Measurements from ENCODE around the gene UGT1A8.
"Not testable (repeated sequence)": the region's sequence is repeated elsewhere in the genome, so short reads cannot be mapped to it uniquely, and the experiment has no call there.

Gene UGT1A8

DNA sequence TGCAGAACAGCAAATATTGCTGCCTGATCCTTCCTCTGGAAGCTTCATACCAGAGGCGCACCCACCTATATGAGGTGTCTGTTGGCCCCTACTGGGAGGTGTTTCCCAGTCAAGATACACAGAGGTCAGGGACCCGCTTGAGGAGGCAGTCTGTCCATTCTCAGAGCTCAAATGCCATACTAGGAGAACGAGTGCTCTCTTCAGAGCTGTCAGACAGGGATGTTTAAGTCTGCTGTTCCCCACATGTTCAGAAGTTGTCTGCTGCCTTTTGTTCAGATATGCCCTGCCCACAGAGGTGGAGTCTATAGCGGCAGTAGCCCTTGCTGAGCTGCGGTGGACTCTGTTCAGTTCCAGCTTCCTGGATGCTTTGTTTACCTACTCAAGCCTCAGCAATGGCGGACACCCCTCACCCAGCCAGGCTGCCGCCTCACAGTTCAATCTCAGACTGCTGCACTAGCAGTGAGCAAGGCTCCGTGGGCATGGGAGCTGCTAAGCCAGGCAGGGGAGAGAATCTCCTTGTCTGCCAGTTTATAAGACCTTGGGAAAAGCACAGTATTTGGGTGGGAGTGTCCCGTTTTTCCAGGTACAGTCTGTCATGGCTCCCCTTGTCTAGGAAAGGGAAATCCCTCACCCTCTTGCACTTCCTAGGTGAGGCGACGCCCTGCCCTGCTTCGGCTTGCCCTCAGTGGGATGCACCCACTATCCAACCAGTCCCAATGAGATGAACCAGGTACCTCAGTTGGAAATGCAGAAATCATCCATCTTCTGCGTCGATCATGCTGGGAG is 119.6 kb downstream of the UGT1A8 start:
- DNase-seq, result not testable (repeated sequence)

DNA sequence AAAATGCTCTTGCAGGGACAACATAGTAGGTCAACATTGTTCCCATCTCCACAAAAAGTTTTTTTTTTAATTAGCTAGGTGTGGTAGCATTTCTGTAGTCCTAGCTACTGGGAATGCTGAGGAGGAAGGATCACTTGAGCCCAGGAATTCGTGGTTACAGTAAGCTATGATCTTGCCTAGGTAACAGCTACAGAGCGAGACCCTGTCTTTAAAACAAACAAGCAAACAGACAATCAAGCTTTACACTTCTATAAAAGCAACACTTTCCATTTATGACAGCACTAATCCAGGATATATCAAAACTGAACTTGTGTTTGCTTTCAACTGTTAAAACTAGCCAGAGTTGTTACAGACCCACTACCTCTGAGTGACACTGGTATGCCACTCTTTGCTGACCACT is 123.4 kb downstream of the UGT1A8 start:
- DNase-seq, result no peak

DNA sequence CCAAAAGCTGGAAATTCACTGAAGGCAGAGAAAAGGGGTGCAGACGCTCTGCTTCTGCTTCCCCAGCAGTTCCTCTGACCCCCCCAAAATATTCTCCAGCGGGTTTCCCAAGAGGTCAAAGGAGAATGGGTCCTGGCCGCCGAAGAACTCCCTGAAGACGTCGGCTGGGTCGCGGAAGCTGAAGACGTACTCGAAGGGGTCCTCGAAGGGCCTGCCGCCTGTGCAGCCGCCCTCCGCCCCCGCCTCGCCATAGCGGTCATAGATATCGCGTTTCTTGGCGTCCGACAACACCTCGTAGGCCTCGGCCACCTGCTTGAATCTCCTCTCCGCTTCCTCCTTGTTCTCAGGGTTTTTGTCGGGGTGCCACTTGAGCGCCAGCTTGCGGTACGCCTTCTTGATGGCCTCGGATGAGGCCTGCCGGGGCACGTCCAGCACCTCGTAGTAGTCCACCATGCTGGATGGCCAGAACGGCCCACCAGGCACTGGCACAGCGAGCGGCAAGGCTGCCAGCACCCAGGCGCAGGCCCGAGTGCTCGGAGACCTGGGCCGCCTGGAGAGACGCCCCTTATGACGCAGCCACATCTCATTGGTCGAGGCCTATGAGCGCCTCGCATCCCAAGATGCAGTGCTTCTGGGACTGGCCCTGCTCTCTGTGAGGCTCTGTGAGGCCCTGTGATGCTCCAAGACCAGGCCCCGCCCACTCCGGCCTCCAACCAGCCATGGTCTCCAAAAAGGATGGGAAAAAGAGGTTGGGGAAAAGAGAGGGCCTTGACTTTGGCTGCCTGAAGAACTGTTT is 126.2 kb downstream of the UGT1A8 start:
- no peak for DNase-seq

DNA sequence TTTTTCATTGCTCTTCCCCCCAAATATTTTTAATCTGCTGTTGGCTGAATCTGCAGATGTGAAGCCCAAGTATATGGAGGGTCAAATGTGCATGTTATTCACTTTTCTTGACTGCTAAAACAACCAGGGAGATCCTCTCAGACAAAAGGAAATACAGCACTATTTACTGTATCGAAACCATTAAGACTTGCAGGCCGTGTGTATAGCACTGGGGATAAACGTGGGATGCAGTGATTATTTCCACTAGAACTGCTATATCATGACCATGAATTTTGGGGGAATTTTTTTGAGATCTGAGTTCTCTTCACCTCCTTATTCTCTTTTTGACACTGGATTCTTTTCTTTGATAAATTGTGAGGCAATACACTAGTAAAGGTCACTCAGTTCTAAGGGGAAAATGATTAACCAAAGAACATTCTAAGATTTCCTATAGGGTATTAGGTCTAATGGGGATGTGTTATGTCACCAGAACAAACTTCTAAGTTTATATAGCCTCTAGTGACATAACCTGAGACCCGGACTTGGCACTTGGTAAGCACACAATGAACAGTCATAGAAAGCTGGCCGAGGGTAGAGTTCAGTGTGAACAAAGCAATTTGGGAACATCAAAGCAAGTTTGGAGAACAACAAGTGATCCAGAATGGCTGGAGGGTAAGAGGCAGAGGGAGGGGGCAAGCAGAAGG is 127.8 kb downstream of the UGT1A8 start:
- DNase-seq, result no peak

DNA sequence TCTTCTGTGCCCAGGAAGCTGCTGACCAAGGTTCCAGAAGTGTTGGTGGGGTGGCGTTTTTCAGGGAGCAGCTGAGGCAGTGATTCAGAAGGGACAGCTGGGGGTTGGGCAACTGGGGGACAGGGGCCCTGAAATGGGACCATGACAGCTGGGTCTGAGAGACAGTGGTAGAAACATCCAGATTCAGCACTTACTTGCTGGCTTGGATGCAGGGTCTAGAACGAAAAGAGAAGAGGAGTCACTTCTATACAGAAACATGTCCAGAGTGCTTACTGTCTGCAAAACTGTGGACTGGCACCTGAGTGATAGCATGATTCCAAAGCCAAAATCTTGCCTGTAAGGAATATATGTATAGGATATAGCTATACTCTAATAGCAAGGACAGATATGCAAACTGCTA is 128.4 kb downstream of the UGT1A8 start:
- DNase-seq, result not testable (repeated sequence)

DNA sequence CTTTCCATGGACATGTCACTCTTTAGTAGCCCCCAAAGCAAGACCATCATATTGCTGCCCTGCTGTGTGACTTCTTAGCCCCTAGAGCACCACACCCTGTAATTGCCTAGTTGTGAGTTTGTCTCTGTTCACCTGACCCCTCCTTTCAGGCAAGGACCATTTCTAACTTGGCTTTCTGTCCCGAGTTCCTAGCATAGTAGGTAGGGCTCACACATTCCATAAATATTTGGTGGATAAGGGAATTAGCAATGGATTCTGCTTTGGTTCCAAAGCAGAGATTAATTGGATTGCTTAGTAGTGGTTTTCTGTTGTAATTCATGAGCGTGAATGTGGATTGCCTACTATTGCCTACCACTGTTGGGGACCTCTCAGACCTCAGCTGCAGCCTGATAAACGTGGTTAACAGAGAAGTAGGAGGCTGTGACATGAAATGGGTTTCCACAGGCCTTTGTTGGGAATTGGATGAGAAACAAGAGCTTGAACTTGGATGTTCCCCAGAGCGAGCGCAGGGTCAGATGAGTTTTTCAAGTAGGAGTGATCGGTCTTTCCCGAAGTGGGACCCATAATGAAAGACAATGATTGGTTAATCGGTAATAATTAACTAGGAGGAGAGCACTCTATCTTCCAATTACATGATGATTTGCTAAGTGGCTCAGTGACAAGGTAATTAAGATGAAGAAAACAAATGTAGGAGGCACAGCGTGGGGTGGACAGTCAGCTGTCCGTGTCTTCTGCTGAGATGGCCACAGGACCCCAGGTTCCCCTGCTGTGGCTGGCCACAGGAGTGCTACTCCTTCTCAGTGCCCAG is 129.2 kb downstream of the UGT1A8 start:
- no peak for DNase-seq

DNA sequence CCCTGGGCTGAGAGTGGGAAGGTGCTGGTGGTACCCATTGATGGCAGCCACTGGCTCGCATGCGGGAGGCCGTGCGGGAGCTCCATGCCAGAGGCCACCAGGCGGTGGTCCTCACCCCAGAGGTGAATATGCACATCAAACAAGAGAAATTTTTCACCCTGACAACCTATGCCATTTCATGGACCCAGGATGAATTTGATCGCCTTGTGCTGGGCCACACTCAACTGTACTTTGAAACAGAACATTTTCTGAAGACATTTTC is 129.8 kb downstream of the UGT1A8 start:
- DNase-seq, result no peak

DNA sequence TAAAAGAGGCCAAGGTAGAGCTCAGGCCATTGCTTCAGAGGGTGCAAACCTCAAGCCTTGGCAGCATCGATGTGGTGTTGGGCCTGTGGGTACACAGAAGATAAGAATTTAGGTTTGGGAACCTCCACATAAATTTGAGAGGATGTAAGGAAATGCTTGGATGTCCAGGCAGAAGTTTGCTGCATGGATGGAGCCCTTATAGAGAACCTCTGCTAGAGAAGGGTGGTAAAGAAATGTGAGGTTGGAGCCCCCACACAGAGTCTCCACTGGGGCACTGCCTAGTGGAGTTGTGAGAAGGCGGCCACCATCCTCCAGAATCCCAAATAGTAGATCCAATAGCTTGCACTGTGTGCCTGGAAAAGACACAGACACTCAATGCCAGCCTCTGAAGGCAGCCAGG is 133.3 kb downstream of the UGT1A8 start:
- DNase-seq, result not testable (repeated sequence)

DNA sequence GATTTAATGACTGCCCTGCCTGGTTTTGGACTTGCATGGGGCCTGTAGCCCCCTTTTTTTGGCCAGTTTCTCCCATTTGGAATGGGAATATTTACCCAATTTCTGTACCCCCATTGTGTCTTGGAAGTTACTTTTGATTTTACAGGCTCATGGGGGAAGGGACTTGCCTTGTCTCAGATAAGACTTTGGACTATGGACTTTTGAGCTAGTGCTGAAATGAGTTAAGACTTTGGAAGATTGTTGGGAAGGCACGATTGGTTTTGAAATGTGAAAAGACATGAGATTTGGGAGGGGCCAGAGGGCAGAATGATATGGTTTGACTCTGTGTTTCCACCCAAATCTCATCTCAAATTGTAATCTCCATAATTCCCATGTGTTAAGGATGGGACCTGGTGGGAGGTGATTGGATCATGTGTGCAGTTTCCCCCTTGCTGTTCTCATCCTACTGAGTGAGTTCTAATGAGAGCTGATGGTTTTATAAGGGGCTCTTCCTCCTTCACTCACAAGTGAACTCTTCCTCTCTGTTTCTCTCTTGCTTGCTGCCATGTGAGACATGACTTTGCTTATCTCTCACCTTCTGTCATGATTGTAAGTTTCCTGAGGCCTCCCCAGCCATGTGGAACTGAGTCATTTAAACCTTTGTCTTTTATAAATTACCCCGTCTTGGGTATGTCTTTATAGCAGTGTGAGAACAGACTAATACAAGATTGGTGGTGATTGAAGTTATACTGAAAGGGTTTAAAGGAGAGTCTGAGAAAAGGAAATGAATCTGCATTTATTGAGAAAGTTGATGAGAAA is 134.0 kb downstream of the UGT1A8 start:
- not testable (repeated sequence) for DNase-seq

DNA sequence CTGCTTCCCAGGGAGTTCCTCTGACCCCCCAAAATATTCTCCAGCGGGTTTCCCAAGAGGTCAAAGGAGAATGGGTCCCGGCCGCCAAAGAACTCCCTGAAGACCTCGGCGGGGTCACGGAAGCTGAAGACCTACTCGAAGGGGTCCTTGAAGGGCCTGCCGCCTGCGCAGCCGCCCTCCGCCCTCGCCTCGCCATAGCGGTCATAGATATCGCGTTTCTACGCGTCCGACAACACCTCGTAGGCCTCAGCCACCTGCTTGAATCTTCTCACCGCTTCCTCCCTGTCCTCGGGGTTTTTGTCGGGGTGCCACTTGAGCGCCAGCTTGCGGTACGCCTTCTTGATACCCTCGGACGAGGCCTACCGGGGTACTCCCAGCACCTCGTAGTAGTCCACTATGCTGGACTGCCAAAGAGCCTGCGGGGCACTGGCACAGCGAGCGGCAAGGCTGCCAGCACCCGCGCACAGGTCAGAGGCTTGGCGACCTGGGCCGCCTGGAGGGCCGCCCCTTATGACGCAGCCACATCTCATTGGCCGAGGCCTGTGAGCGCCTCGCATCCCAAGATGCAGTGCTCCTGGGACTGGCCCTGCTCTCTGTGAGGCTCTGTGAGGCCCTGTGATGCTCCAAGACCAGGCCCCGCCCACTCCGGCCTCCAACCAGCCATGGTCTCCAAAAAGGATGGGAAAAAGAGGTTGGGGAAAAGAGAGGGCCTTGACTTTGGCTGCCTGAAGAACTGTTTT is 137.6 kb downstream of the UGT1A8 start:
- DNase-seq, result no peak

DNA sequence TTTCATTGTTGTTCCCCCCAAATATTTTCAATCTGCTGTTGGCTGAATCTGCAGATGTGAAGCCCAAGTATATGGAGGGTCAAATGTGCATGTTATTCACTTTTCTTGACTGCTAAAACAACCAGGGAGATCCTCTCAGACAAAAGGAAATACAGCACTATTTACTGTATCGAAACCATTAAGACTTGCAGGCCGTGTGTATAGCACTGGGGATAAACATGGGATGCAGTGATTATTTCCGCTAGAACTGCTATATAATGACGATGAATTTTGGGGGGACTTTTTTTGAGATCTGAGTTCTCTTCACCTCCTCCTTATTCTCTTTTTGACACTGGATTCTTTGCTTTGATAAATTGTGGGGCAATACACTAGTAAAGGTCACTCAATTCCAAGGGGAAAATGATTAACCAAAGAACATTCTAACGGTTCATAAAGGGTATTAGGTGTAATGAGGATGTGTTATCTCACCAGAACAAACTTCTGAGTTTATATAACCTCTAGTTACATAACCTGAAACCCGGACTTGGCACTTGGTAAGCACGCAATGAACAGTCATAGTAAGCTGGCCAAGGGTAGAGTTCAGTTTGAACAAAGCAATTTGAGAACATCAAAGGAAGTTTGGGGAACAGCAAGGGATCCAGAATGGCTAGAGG is 139.1 kb downstream of the UGT1A8 start:
- DNase-seq, result no peak

DNA sequence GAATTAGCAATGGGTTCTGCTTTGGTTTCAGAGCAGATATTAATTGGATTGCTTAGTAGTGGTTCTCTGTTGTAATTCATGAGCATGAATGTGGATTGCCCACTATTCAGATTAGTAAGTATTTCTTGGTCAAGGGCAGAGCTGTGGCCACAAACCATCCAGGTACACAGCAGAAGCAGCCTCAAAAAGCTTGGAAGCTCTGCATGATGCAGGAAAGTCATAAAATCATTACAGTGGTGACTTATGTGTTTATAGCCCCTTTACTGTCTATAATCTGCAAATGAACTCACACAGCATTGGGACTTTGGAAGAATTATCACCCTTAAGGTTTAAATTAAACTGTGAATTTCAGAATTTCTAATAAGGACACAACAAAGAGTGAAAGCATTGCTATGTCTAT is 140.7 kb downstream of the UGT1A8 start:
- no peak for DNase-seq

DNA sequence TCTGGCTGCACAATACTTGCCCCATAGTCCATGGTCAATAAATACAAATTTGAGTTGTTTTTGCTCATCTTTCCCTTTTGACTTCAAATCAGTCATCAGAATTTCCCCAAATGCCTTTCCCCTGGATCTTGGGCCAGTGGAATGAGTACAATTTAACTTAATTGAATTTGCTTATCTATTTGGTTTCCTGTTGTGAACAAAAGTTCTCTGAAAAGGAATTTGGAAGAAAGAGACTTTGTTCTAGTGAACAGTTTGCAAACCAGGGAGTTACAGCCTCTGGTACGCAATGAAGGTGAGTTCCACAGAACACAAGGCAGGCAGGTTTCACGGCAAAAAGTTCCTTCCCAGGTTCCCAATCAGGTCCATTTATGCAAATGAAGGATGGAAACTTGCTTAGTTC is 141.4 kb downstream of the UGT1A8 start:
- no peak for DNase-seq

DNA sequence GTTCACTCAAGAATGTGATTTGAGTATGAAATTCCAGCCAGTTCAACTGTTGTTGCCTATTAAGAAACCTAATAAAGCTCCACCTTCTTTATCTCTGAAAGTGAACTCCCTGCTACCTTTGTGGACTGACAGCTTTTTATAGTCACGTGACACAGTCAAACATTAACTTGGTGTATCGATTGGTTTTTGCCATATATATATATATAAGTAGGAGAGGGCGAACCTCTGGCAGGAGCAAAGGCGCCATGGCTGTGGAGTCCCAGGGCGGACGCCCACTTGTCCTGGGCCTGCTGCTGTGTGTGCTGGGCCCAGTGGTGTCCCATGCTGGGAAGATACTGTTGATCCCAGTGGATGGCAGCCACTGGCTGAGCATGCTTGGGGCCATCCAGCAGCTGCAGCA is 142.6 kb downstream of the UGT1A8 start, which contains the start of gene UGT1A1:
TSS of gene UGT1A1 (plus strand) at position 228 of the 400 bp plus-strand sequence. CDS start at position 246, 18 bp downstream.
- DNase-seq, result no peak

DNA sequence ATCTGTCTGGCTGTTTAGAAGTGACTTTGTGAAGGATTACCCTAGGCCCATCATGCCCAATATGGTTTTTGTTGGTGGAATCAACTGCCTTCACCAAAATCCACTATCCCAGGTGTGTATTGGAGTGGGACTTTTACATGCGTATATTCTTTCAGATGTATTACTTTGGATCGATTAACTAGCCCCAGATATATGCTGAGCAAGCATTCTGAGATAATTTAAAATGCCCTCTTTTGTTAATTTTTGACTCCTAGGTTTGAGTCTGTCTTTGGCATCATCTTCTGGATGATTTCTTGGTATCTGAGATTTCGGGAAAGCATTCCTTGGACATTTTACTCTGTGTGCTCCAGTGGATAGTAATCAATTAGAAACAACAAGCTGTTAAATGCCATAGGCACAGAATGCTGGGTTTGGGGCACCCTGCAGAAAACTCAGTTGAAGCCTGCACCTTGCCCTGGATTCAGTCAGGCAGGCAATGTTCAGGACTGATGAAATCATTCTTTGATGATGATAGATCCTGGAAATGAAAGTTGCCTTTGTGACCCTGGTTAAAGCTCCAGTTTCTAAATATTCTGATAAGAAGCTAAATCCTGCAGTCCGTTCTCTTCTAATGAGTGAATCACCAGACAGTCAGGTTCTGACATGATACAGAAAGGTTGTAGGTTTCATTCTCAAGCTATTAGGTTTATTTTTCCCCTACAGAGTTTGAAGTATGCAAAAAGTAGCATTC is 143.8 kb downstream of the UGT1A8 start:
- DNase-seq, result no peak

DNA sequence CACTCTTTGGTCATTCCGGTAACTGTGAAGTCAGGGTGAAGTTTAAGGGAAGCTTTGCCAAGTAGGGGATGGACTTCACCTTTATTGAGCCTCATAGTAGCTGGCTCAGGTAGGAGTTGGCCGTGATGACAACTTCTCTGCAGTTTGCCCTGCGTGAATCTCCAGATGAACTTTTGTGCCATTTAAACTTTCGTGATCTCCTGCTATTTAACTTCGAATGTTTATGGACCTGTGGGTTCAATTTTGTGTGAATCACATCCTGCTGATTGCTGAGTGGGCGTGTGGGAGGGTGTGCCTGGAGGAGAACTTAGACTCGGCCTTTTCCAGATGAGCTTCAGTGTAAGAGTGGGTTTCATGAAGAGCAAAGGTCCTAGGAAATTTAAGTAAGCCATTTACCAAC is 146.8 kb downstream of the UGT1A8 start:
- DNase-seq, result no peak

DNA sequence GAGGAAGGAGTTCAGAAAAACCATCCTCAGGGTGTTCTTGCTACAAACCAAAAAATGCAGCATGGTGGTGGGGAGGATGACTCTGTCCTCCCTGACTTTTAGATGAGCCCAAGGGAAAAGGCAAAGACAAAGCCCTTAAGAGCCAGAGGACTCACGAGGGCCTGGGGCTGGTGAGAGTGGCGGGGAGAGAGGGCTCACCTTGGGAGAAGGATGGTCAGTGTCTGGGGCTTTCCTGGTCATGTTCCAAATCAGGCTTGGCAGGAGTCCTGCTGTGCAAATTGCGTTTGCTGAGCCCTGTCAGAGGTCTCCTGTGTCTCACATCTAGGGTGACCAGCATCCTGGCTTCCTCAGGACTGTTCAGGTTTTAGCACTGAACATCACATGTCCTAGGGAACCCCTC is 147.3 kb downstream of the UGT1A8 start:
- DNase-seq, result no peak

DNA sequence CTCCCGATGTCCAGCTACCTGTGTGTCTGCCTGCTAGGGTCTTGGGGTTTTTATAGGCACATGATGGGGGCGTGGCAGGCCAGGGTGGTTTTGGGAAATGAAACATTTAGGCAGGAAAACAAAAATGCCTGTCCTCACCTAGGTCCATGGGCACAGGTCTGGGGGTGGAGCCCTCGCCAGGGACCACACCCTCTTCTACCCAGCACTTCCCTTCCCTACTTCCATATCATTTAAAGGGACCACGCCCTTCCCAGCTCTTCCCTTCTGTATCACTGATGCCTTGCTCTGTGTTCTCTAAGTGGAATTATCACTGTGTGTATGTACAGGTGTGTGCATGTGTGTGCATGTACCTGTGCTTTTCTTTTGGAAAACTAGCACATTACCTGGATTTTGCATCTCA is 149.0 kb downstream of the UGT1A8 start:
- DNase-seq, result no peak

DNA sequence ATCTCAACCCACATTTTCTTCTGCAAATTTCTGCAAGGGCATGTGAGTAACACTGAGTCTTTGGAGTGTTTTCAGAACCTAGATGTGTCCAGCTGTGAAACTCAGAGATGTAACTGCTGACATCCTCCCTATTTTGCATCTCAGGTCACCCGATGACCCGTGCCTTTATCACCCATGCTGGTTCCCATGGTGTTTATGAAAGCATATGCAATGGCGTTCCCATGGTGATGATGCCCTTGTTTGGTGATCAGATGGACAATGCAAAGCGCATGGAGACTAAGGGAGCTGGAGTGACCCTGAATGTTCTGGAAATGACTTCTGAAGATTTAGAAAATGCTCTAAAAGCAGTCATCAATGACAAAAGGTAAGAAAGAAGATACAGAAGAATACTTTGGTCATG is 150.6 kb downstream of the UGT1A8 start:
- DNase-seq, result no peak

DNA sequence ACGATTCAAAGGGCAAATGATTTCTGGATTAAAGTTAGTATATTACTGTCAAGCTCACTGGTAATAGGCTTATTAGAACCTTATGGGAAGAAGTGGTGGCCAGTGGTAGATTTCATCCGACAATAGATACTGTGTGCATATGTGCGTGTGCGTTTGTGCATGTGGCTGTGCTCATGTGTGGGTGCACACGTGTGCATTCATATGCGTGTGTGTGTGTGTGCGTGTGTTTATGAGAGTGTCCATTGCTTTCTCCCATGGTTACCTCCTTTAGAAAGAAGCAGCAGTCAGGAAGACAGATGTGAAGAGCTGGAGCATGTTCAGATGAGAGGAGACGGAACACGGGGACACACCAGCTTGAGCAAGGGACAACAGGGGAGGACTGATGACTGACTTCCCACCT is 151.8 kb downstream of the UGT1A8 start:
- no peak for DNase-seq

All from midbrain (tissue), 1 donor.